Hematopoietic multipotent progenitor cell treated with erythropoietin and hydrocortisone succinate and interleukin-3 and kit ligand, for 17 days (in vitro differentiated cells): ENCODE measurements around the gene SUPT4H1.
A peak's percentile ranks its signal among the peaks of the same experiment; 100 is the strongest.
"Not testable (repeated sequence)": the region's sequence is repeated elsewhere in the genome, so short reads cannot be mapped to it uniquely, and the experiment has no call there.

Source experiments
- DNase-seq: peaks from one replicate; pipeline ENCODE4 v3.0.0-alpha.2; 2015; ENCODE audit warnings: low spot score

SUPT4H1 gene

GRCh38 chr17:58351831-58352595 is at the start of gene SUPT4H1:
Gene SUPT4H1 (minus strand): TSS chr17:58352201. CDS start chr17:58352135, 66 bp downstream.
- DNase-seq: peak; percentile 94

- DNase-seq: no peak
Observed at GRCh38 chr17:58401287-58401686, 49.3 kb upstream of the SUPT4H1 start.

- no peak for DNase-seq
Observed at GRCh38 chr17:58400826-58401225, 48.8 kb upstream of the SUPT4H1 start.

- no peak for DNase-seq
Observed at GRCh38 chr17:58399974-58400373, 48.0 kb upstream of the SUPT4H1 start.

- DNase-seq: no peak
Observed at GRCh38 chr17:58398574-58399266, 46.7 kb upstream of the SUPT4H1 start.

- DNase-seq: not testable (repeated sequence)
Observed at GRCh38 chr17:58397421-58397820, 45.4 kb upstream of the SUPT4H1 start.

- no peak for DNase-seq
Observed at GRCh38 chr17:58396173-58396572, 44.2 kb upstream of the SUPT4H1 start.

- no peak for DNase-seq
Observed at GRCh38 chr17:58394534-58395223, 42.7 kb upstream of the SUPT4H1 start.

GRCh38 chr17:58391302-58391984 is 39.4 kb upstream of the SUPT4H1 start:
- peak; percentile 66 for DNase-seq

GRCh38 chr17:58390884-58391283 is 38.9 kb upstream of the SUPT4H1 start:
- no peak for DNase-seq

GRCh38 chr17:58388302-58389190 is 36.5 kb upstream of the SUPT4H1 start:
- no peak for DNase-seq

- no peak for DNase-seq
Observed at GRCh38 chr17:58387834-58388233, 35.8 kb upstream of the SUPT4H1 start.

GRCh38 chr17:58386708-58387107 is 34.7 kb upstream of the SUPT4H1 start:
- DNase-seq: no peak

GRCh38 chr17:58385359-58385899 is 33.4 kb upstream of the SUPT4H1 start:
- DNase-seq: no peak

- DNase-seq: no peak
Observed at GRCh38 chr17:58384897-58385296, 32.9 kb upstream of the SUPT4H1 start.

GRCh38 chr17:58383892-58384462 is 32.0 kb upstream of the SUPT4H1 start:
- DNase-seq: no peak

GRCh38 chr17:58382872-58383242 is 30.9 kb upstream of the SUPT4H1 start:
- DNase-seq: no peak

GRCh38 chr17:58382108-58382871 is 30.3 kb upstream of the SUPT4H1 start:
- no peak for DNase-seq

GRCh38 chr17:58381124-58382035 is 29.4 kb upstream of the SUPT4H1 start:
- no peak for DNase-seq
